HG03520 (cell line): ENCODE data around the gene NEDD8.
"Not testable (repeated sequence)": the region's sequence is repeated elsewhere in the genome, so short reads cannot be mapped to it uniquely, and the experiment has no call there.

Experiments used
- ATAC-seq: cut with Tn5 transposase; IDR thresholded peaks from one replicate; pipeline ENCODE4 v1.9.1; 2021; ENCODE audit warnings: mild to moderate bottlenecking, moderate library complexity; ENCODE audit not compliant: unreplicated experiment

NEDD8 gene

GRCh38 chr14:24228902-24229301, 3.3 kb downstream of the NEDD8 start:
- ATAC-seq = no peak

GRCh38 chr14:24226473-24226872, 5.7 kb downstream of the NEDD8 start:
- ATAC-seq = no peak

GRCh38 chr14:24224618-24225071, 7.5 kb downstream of the NEDD8 start:
- no peak for ATAC-seq

GRCh38 chr14:24222987-24223386, 9.2 kb downstream of the NEDD8 start:
- ATAC-seq = not testable (repeated sequence)

- ATAC-seq = no peak
Measured at GRCh38 chr14:24219521-24219920, 12.6 kb downstream of the NEDD8 start.

- ATAC-seq = no peak
Measured at GRCh38 chr14:24219080-24219479, 13.1 kb downstream of the NEDD8 start.

- ATAC-seq = not testable (repeated sequence)
Measured at GRCh38 chr14:24216876-24217275, 15.3 kb downstream of the NEDD8 start.

- ATAC-seq = no peak
Measured at GRCh38 chr14:24216345-24216699, 15.8 kb downstream of the NEDD8 start.

- peak; percentile 52 for ATAC-seq
Measured at GRCh38 chr14:24215495-24216344, 16.4 kb downstream of the NEDD8 start, which contains the start of gene MDP1. Gene MDP1 (minus strand): TSS chr14:24216066. CDS start chr14:24215955, 111 bp downstream.

GRCh38 chr14:24213866-24214662, 18.1 kb downstream of the NEDD8 start:
- ATAC-seq = no peak

- peak; percentile 76 for ATAC-seq
Measured at GRCh38 chr14:24212924-24213865, 19.0 kb downstream of the NEDD8 start, which contains the start of gene CHMP4A. Gene CHMP4A (minus strand): TSS chr14:24213488. CDS start chr14:24213439, 49 bp downstream.

GRCh38 chr14:24211311-24211710, 20.9 kb downstream of the NEDD8 start:
- ATAC-seq = no peak

- ATAC-seq = no peak
Measured at GRCh38 chr14:24207625-24208024, 24.5 kb downstream of the NEDD8 start.

GRCh38 chr14:24207104-24207551, 25.0 kb downstream of the NEDD8 start:
- ATAC-seq = no peak

- ATAC-seq = no peak
Measured at GRCh38 chr14:24206260-24207103, 25.7 kb downstream of the NEDD8 start.

- no peak for ATAC-seq
Measured at GRCh38 chr14:24204163-24205146, 27.7 kb downstream of the NEDD8 start.

- ATAC-seq = not testable (repeated sequence)
Measured at GRCh38 chr14:24203249-24203886, 28.8 kb downstream of the NEDD8 start.

GRCh38 chr14:24202538-24202937, 29.6 kb downstream of the NEDD8 start:
- not testable (repeated sequence) for ATAC-seq
